Measurements from ENCODE around the gene CNOT9. TPM values are rescaled to one million over a fixed set of nuclear protein-coding genes. Genes with fewer than 3 reads are reported as not detected.

The CNOT9 gene
- total RNA-seq, 2 experiments from 2014 or later = 129 to 131 TPM

Other genes with a start within 250 kb of the CNOT9 start
- not detected for gene CATIP, start 212.0 kb upstream of the CNOT9 start, total RNA-seq
- under 1 TPM; 0.08 TPM for gene SLC11A1, start 186.6 kb upstream of the CNOT9 start, total RNA-seq
- 10 to 100 TPM; 67.8 to 73.5 TPM for gene CTDSP1, start 169.0 kb upstream of the CNOT9 start, total RNA-seq
- not detected for gene VIL1, start 149.7 kb upstream of the CNOT9 start, total RNA-seq
- 10 to 100 TPM; 29.7 to 31.2 TPM for gene USP37, start 488 bp upstream of the CNOT9 start, total RNA-seq
- under 1 TPM in 1 of 2 experiments, not detected in 1; 0.22 TPM for gene PLCD4, start 39.1 kb downstream of the CNOT9 start, total RNA-seq
- 10 to 100 TPM; 55.2 to 55.4 TPM for gene ZNF142, start 90.8 kb downstream of the CNOT9 start, total RNA-seq
- 10 to 100 TPM; 90.3 to 96.4 TPM for gene BCS1L, start 90.8 kb downstream of the CNOT9 start, total RNA-seq
- gene RNF25, start 103.2 kb downstream of the CNOT9 start, total RNA-seq = 10 to 100 TPM; 27.2 to 29.8 TPM
- 10 to 100 TPM; 11.8 to 15.4 TPM for gene STK36, start 103.2 kb downstream of the CNOT9 start, total RNA-seq
- 10 to 100 TPM; 34.2 to 36.7 TPM for gene TTLL4, start 142.0 kb downstream of the CNOT9 start, total RNA-seq
- not detected for gene CYP27A1, start 213.3 kb downstream of the CNOT9 start, total RNA-seq